Smooth muscle cell (in vitro differentiated cells): Measurements from ENCODE around the gene MAML3. TPM values are rescaled to one million over a fixed set of nuclear protein-coding genes. Genes with fewer than 3 reads are reported as not detected.
A peak's percentile ranks its signal among the peaks of the same experiment; 100 is the strongest.

ENCODE experiments used
- DNase-seq: peaks from one replicate; lab custom pipeline; 2025; ENCODE audit not compliant: unreplicated experiment; lab: John Stamatoyannopoulos, UW
- H2AFZ ChIP-seq: fragments of 200-600 bp; sonication (generic); 2 replicates; pipeline ENCODE4 v1.6.0; 2016; ENCODE audit warnings: antibody characterized with exemption, low read depth, mild to moderate bottlenecking
- H3F3A ChIP-seq: fragments of 200-600 bp; sonication (generic); 2 replicates; pipeline ENCODE4 v1.6.0; 2017; ENCODE audit warnings: antibody characterized with exemption, low read depth
- H3K27ac ChIP-seq: fragments of 200-600 bp; sonication (generic); 2 replicates; pipeline ENCODE4 v1.5.1; 2016; ENCODE audit warnings: low read depth, mild to moderate bottlenecking
- H3K27me3 ChIP-seq: fragments of 200-600 bp; sonication (generic); 2 replicates; pipeline ENCODE4 v1.6.1; 2016; ENCODE audit warnings: low read depth, mild to moderate bottlenecking
- H3K36me3 ChIP-seq: fragments of 200-600 bp; sonication (generic); 2 replicates; pipeline ENCODE4 v1.5.1; 2016; ENCODE audit warnings: low read depth
- H3K4me1 ChIP-seq: fragments of 200-600 bp; sonication (generic); 2 replicates; pipeline ENCODE4 v1.5.1; 2016; ENCODE audit warnings: low read depth
- H3K4me2 ChIP-seq: fragments of 200-600 bp; sonication (generic); 2 replicates; pipeline ENCODE4 v1.6.0; 2016; ENCODE audit warnings: mild to moderate bottlenecking
- H3K4me3 ChIP-seq: fragments of 200-600 bp; sonication (generic); 2 replicates; pipeline ENCODE4 v1.5.1; 2016; ENCODE audit warnings: mild to moderate bottlenecking
- H3K79me2 ChIP-seq: fragments of 200-600 bp; sonication (generic); 2 replicates; pipeline ENCODE4 v1.6.0; 2016; ENCODE audit warnings: low read depth, mild to moderate bottlenecking
- H3K9ac ChIP-seq: fragments of 200-600 bp; sonication (generic); 2 replicates; pipeline ENCODE4 v1.6.0; 2016; ENCODE audit warnings: low read depth
- H3K9me3 ChIP-seq: fragments of 200-600 bp; sonication (generic); replicated peaks from 2 replicates; pipeline ENCODE4 v1.5.1; 2016; ENCODE audit warnings: low read depth
- H4K20me1 ChIP-seq: fragments of 200-600 bp; sonication (generic); 2 replicates; pipeline ENCODE4 v1.6.0; 2016; ENCODE audit warnings: low read depth
- WGBS: methylation state at CpG from one replicate; pipeline ENCODE4 v1.1.7; 2016; ENCODE audit warnings: low lambda C conversion rate; 5-methylcytosine and 5-hydroxymethylcytosine counted together
- polyA plus RNA-seq: library from polyadenylated mRNA; unstranded; fragments of >200 nt; fragmentation: Nextera tagmentation; extraction: Ambion mirVana; gene quantifications from 2 replicates; pipeline ENCODE4 v1.2.1, GENCODE V29; 2016
- total RNA-seq: library from RNA; depleted of rRNA; stranded (reverse); fragments of >200 nt; gene quantifications from 2 replicates; pipeline ENCODE4 v1.2.3, GENCODE V29; 2014
- TF ChIP-seq, protein P1 (sequence below): fragments of 200-600 bp; sonication (generic); IDR thresholded peaks from 2 replicates; pipeline ENCODE4 v1.5.1; 2017; ENCODE audit warnings: borderline replicate concordance, mild to moderate bottlenecking, antibody characterized with exemption; ENCODE audit not compliant: insufficient read depth, poor library complexity, severe bottlenecking

MAML3 gene
- total and polyA plus RNA-seq, 2 experiments from 2014 or later = 4.9 to 12.6 TPM

GRCh38 chr4:140108713-140109230 lies 45.2 kb downstream of the MAML3 start:
- Histone ChIP-seq H3K36me3 (no peaks in the 10 kb centered on the region), H3K79me2 (peaks cover 49% of the 10 kb centered on the region), H3F3A (peaks cover 20% of the 10 kb centered on the region), H3K9ac (no peak overlapping the region), H4K20me1 (no peaks in the 10 kb centered on the region), H3K9me3 (no peaks in the 10 kb centered on the region), H3K27me3 (no peaks in the 10 kb centered on the region), H3K4me1 (peaks cover 30% of the 10 kb centered on the region), H2AFZ (no peak overlapping the region), H3K27ac (peak overlapping the region; percentile 56), H3K4me3 (no peak overlapping the region), H3K4me2 (no peak overlapping the region)
- DNase-seq = no peak
- TF ChIP-seq, protein P1, sequence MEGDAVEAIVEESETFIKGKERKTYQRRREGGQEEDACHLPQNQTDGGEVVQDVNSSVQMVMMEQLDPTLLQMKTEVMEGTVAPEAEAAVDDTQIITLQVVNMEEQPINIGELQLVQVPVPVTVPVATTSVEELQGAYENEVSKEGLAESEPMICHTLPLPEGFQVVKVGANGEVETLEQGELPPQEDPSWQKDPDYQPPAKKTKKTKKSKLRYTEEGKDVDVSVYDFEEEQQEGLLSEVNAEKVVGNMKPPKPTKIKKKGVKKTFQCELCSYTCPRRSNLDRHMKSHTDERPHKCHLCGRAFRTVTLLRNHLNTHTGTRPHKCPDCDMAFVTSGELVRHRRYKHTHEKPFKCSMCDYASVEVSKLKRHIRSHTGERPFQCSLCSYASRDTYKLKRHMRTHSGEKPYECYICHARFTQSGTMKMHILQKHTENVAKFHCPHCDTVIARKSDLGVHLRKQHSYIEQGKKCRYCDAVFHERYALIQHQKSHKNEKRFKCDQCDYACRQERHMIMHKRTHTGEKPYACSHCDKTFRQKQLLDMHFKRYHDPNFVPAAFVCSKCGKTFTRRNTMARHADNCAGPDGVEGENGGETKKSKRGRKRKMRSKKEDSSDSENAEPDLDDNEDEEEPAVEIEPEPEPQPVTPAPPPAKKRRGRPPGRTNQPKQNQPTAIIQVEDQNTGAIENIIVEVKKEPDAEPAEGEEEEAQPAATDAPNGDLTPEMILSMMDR = no peak

GRCh38 chr4:140108243-140108642 lies 45.7 kb downstream of the MAML3 start:
- TF ChIP-seq, protein P1 = no peak
- peaks cover 20% of the 10 kb centered on the region for H3F3A ChIP-seq
- peaks cover 30% of the 10 kb centered on the region for H3K4me1 ChIP-seq
- no peak overlapping the region for H3K4me3 ChIP-seq
- H3K36me3 ChIP-seq = no peaks in the 10 kb centered on the region
- H3K4me2 ChIP-seq = no peak overlapping the region
- peaks cover 49% of the 10 kb centered on the region for H3K79me2 ChIP-seq
- peak overlapping the region; percentile 56 for H3K27ac ChIP-seq
- no peaks in the 10 kb centered on the region for H3K9me3 ChIP-seq
- no peaks in the 10 kb centered on the region for H3K27me3 ChIP-seq
- H4K20me1 ChIP-seq = no peaks in the 10 kb centered on the region
- H3K9ac ChIP-seq = no peak overlapping the region
- WGBS = 18% methylated on average over 4 of the region's 4 CpGs
- H2AFZ ChIP-seq = no peak overlapping the region
- no peak for DNase-seq

DNA sequence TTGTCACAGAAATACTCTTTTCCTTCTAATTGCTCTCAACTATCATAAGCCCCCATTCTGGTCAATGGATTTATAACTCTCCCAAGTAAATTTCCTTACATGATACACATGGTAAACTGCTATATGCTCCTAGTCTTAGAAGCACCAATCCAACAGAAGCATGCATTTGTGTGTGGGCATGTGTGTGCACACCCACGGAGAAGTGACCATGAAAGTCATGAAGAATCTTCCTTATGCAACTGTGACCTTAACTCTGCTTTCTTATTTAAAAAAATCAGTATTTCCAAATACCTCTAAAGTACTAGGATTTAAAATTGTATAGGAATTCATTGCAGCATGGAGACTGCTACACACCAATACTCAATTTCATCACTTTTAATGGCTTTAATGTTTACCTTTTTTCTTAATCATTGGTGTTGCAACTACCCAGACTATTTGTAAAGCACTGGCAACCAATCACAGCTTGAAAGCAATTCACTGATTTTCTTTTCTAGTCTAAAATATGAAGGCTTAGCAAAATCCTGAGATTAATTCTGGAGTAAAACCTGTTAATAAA lies 47.6 kb downstream of the MAML3 start:
- no peak overlapping the region for H2AFZ ChIP-seq
- H3K4me2 ChIP-seq = peak overlapping the region; percentile 40
- H3K4me3 ChIP-seq = no peak overlapping the region
- H3K9me3 ChIP-seq = no peaks in the 10 kb centered on the region
- no peak for DNase-seq
- peaks cover 50% of the 10 kb centered on the region for H3K79me2 ChIP-seq
- no peaks in the 10 kb centered on the region for H3K36me3 ChIP-seq
- TF ChIP-seq, protein P1 = no peak
- H4K20me1 ChIP-seq = no peaks in the 10 kb centered on the region
- peaks cover 30% of the 10 kb centered on the region for H3K4me1 ChIP-seq
- H3F3A ChIP-seq = peaks cover 20% of the 10 kb centered on the region
- peak overlapping the region; percentile 87 for H3K27ac ChIP-seq
- H3K9ac ChIP-seq = no peak overlapping the region
- WGBS = 53% methylated on average over 1 of the region's 1 CpG
- no peaks in the 10 kb centered on the region for H3K27me3 ChIP-seq

GRCh38 chr4:140105436-140105835 lies 48.5 kb downstream of the MAML3 start:
- Histone ChIP-seq H3K4me1 (peaks cover 30% of the 10 kb centered on the region), H3K27ac (peak overlapping the region; percentile 87), H3K27me3 (no peaks in the 10 kb centered on the region), H3K79me2 (peaks cover 50% of the 10 kb centered on the region), H3K9ac (peak overlapping the region; percentile 5), H3K4me3 (no peak overlapping the region), H3K4me2 (peak overlapping the region; percentile 40), H3K9me3 (no peaks in the 10 kb centered on the region), H3K36me3 (no peaks in the 10 kb centered on the region), H2AFZ (no peak overlapping the region), H3F3A (peaks cover 20% of the 10 kb centered on the region), H4K20me1 (no peaks in the 10 kb centered on the region)
- 80% methylated on average over 2 of the region's 2 CpGs for WGBS
- TF ChIP-seq, protein P1 = no peak
- no peak for DNase-seq
